WERI-Rb-1 (cell line): ENCODE results near the gene E4F1.

Experiments
- DNase-seq: peaks from one replicate; pipeline ENCODE4 v3.0.0-alpha.2; 2020
- H3K27ac ChIP-seq: fragments of 250-450 bp; sonication (Bioruptor Pico); 2 replicates; pipeline ENCODE4 v1.5.1; 2020; ENCODE audit warnings: mild to moderate bottlenecking, moderate library complexity
- H3K27me3 ChIP-seq: fragments of 250-450 bp; sonication (Bioruptor Pico); 2 replicates; pipeline ENCODE4 v1.5.1; 2021; ENCODE audit warnings: mild to moderate bottlenecking, low read depth, moderate library complexity; ENCODE audit not compliant: insufficient read depth, severe bottlenecking
- H3K36me3 ChIP-seq: fragments of 250-450 bp; sonication (Bioruptor Pico); 2 replicates; pipeline ENCODE4 v1.5.1; 2020; ENCODE audit warnings: mild to moderate bottlenecking, moderate library complexity
- H3K4me3 ChIP-seq: 2 replicates; pipeline ENCODE4 v1.5.1; 2011; ENCODE audit warnings: low read depth, mild to moderate bottlenecking, control low read depth, low read length
- H3K9me3 ChIP-seq: fragments of 250-450 bp; sonication (Bioruptor Pico); 2 replicates; pipeline ENCODE4 v1.5.1; 2021; ENCODE audit warnings: mild to moderate bottlenecking, moderate library complexity; ENCODE audit not compliant: severe bottlenecking
- TF ChIP-seq, protein P1 (sequence below): IDR thresholded peaks from 2 replicates; pipeline ENCODE4 v1.5.1; 2011; ENCODE audit warnings: low read depth, mild to moderate bottlenecking, control low read depth, inconsistent platforms, low read length

The E4F1 gene

DNA sequence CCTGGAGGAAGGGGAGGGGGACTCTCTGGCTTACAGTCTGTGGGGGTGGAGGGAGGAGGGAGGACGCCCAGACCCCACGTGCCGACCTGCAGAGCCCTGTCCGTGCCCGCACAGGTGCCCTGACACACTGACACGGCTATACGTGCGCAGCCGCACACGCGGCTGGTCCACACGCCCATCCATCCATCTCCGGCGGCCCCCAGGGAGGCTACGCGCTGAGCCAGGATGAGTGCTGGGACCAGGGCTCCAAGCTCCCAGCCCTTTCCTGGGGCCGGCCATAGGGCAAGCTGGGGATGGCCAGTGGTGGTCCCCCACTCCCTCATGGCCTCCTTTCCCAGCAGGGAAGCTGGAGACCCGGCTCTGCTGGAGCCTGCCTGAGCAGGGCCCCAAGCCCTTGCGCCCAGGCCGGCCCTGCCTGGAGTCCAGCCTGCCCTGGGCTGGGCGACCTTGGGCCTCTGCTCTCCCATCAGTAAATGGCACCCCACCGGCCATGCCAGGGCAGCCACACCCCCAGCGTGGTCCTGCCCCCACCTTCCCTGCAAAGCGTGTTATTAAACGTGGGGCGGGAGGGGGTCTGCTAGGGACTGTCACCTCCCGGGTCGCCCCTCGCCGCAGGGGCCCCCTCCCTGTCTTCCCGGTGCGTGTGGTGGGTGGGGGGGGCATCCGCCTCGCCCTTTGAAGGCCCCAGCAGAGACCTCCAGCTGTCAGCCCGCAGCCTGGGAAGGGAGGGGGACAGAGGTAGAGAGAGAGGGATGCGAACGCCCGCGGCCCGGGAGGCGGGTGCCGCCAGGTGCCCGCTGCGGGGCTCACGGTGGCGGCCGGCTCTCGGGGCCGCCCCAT is 27.8 kb upstream of the E4F1 start:
- DNase-seq: no peak
- H3K4me3 ChIP-seq: peak overlapping the region; percentile 51
- no peaks in the 10 kb centered on the region for H3K27me3 ChIP-seq
- TF ChIP-seq, protein P1, sequence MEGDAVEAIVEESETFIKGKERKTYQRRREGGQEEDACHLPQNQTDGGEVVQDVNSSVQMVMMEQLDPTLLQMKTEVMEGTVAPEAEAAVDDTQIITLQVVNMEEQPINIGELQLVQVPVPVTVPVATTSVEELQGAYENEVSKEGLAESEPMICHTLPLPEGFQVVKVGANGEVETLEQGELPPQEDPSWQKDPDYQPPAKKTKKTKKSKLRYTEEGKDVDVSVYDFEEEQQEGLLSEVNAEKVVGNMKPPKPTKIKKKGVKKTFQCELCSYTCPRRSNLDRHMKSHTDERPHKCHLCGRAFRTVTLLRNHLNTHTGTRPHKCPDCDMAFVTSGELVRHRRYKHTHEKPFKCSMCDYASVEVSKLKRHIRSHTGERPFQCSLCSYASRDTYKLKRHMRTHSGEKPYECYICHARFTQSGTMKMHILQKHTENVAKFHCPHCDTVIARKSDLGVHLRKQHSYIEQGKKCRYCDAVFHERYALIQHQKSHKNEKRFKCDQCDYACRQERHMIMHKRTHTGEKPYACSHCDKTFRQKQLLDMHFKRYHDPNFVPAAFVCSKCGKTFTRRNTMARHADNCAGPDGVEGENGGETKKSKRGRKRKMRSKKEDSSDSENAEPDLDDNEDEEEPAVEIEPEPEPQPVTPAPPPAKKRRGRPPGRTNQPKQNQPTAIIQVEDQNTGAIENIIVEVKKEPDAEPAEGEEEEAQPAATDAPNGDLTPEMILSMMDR: no peak
- H3K27ac ChIP-seq: peak overlapping the region; percentile 24; the same call in 1 of the 2 replicates
- no peaks in the 10 kb centered on the region for H3K9me3 ChIP-seq
- H3K36me3 ChIP-seq: peaks cover 7% of the 10 kb centered on the region; the same call in 1 of the 2 replicates

- DNase-seq: no peak
- Histone ChIP-seq H3K27me3 (no peaks in the 10 kb centered on the region), H3K4me3 (peak within 1 kb of the TSS; percentile 51), H3K9me3 (no peaks in the 10 kb centered on the region), H3K27ac (peak within 1 kb of the TSS; percentile 47; the same call in 1 of the 2 replicates), H3K36me3 (peaks cover 7% of the 10 kb centered on the region; the same call in 1 of the 2 replicates)
- TF ChIP-seq, protein P1: no peak
These were observed 27.0 kb upstream of the E4F1 start, which contains the start of gene CASKIN1 for GRCh38 chr16:2196162-2196980. TSS of gene CASKIN1 (minus strand) at chr16:2196605. CDS start at chr16:2196432, 173 bp downstream.

DNA sequence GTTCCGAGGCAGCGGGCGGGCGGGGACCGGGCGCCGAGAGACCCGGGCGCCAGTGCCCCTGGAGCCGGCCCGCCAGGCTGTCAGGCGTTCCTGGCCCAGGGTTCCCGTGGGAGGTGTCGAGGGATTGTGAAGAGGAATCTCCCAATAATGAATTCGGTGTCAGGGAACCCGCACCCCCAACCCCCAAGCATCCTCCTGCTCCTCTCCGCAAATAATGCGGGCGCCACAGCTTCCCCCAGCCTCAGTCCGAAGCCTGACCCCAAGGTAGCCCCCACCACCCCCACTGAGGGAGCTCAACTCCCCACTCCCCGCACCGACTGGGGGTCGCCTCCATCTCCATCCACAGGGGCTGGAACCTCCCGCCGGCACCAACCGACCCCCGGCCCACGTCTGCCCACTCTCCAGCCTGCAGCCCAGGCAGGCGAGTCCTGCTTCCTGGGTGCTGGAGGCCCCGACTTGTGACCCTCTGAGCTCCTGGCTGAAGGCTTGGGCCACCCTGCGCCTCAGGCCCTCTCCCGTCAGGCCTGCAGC is 26.3 kb upstream of the E4F1 start:
- peak overlapping the region; percentile 17; the same call in 1 of the 2 replicates for H3K4me3 ChIP-seq
- TF ChIP-seq, protein P1: no peak
- peaks cover 7% of the 10 kb centered on the region for H3K36me3 ChIP-seq
- DNase-seq: no peak
- no peaks in the 10 kb centered on the region for H3K9me3 ChIP-seq
- peak overlapping the region; percentile 47; the same call in 1 of the 2 replicates for H3K27ac ChIP-seq
- no peaks in the 10 kb centered on the region for H3K27me3 ChIP-seq

GRCh38 chr16:2197765-2198164 is 25.6 kb upstream of the E4F1 start:
- DNase-seq: no peak
- Histone ChIP-seq H3K27ac (no peak overlapping the region), H3K36me3 (peaks cover 3% of the 10 kb centered on the region), H3K9me3 (no peaks in the 10 kb centered on the region), H3K4me3 (no peak overlapping the region), H3K27me3 (no peaks in the 10 kb centered on the region)
- TF ChIP-seq, protein P1: no peak

DNA sequence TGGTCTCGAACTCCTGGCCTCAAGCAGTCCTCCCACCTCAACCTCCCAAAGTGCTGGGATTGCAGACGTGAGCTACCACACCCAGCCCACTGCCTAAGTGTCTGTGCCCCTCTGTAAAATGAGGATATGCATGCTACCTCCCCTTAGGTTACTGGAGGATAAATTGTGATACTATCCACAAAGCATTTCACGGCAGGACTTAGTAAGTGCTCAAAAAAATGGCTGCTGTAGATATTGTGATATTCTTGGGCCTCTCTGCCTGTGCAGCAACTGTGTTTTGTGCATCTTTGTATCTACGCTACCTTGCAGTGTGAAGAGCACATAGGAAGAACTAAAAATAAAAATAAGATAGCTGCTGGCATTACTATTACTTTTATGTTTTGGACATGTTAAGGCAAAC is 25.1 kb upstream of the E4F1 start:
- Histone ChIP-seq H3K9me3 (no peaks in the 10 kb centered on the region), H3K4me3 (no peak overlapping the region), H3K27ac (no peak overlapping the region), H3K36me3 (peaks cover 3% of the 10 kb centered on the region), H3K27me3 (no peaks in the 10 kb centered on the region)
- TF ChIP-seq, protein P1: no peak
- DNase-seq: no peak
